SKM-1 (cell line): ENCODE measurements around the gene CDH2.

ENCODE experiments used
- DNase-seq: peaks from one replicate; lab custom pipeline; 2025; ENCODE audit not compliant: unreplicated experiment; lab: John Stamatoyannopoulos, UW

Gene CDH2

GRCh38 chr18:28176948-28177827, at the start of gene CDH2:
CDH2 (minus strand) TSS chr18:28177130; CDS start chr18:28177022, 108 bp downstream.
- no peak for DNase-seq

GRCh38 chr18:28212060-28212459, 35.1 kb upstream of the CDH2 start:
- no peak for DNase-seq

- no peak for DNase-seq
Measured at GRCh38 chr18:28208712-28209265, 31.9 kb upstream of the CDH2 start.

- DNase-seq, result no peak
Measured at GRCh38 chr18:28208268-28208667, 31.3 kb upstream of the CDH2 start.

GRCh38 chr18:28204154-28204553, 27.2 kb upstream of the CDH2 start:
- DNase-seq, result no peak

GRCh38 chr18:28201056-28201455, 24.1 kb upstream of the CDH2 start:
- DNase-seq, result no peak

- no peak for DNase-seq
Measured at GRCh38 chr18:28198620-28199019, 21.7 kb upstream of the CDH2 start.

GRCh38 chr18:28193177-28193778, 16.3 kb upstream of the CDH2 start:
- DNase-seq, result no peak

- DNase-seq, result no peak
Measured at GRCh38 chr18:28189400-28190239, 12.7 kb upstream of the CDH2 start.

- no peak for DNase-seq
Measured at GRCh38 chr18:28185121-28185520, 8.2 kb upstream of the CDH2 start.

- no peak for DNase-seq
Measured at GRCh38 chr18:28183418-28184078, 6.6 kb upstream of the CDH2 start.

- no peak for DNase-seq
Measured at GRCh38 chr18:28181616-28182015, 4.7 kb upstream of the CDH2 start.

- DNase-seq, result no peak
Measured at GRCh38 chr18:28178720-28179119, 1.8 kb upstream of the CDH2 start.

- DNase-seq, result no peak
Measured at GRCh38 chr18:28177828-28178635, 1.1 kb upstream of the CDH2 start.

GRCh38 chr18:28176698-28176947, 307 bp downstream of the CDH2 start:
- DNase-seq, result no peak

GRCh38 chr18:28175930-28176697, 816 bp downstream of the CDH2 start:
- no peak for DNase-seq

- no peak for DNase-seq
Measured at GRCh38 chr18:28175150-28175929, 1.6 kb downstream of the CDH2 start.

- no peak for DNase-seq
Measured at GRCh38 chr18:28174181-28174905, 2.6 kb downstream of the CDH2 start.
